ENCODE data around the gene STK11IP. TPM values are rescaled to one million over a fixed set of nuclear protein-coding genes. Genes with fewer than 3 reads are reported as not detected.

The STK11IP gene
- total and polyA plus RNA-seq, 9 of the 15 experiments (the other 6 are each of a cell fraction or from before 2014, with no cell fraction given): 0.52 to 21.7 (median 5.6) TPM

- TF ChIP-seq, protein P1, sequence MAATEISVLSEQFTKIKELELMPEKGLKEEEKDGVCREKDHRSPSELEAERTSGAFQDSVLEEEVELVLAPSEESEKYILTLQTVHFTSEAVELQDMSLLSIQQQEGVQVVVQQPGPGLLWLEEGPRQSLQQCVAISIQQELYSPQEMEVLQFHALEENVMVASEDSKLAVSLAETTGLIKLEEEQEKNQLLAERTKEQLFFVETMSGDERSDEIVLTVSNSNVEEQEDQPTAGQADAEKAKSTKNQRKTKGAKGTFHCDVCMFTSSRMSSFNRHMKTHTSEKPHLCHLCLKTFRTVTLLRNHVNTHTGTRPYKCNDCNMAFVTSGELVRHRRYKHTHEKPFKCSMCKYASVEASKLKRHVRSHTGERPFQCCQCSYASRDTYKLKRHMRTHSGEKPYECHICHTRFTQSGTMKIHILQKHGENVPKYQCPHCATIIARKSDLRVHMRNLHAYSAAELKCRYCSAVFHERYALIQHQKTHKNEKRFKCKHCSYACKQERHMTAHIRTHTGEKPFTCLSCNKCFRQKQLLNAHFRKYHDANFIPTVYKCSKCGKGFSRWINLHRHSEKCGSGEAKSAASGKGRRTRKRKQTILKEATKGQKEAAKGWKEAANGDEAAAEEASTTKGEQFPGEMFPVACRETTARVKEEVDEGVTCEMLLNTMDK (IDR thresholded peaks at IDR 0.05; ENCODE audit: borderline replicate concordance, insufficient read depth, low read depth, low read length, poor library complexity, severe bottlenecking): peak; percentile 57
- TF ChIP-seq, protein P2, sequence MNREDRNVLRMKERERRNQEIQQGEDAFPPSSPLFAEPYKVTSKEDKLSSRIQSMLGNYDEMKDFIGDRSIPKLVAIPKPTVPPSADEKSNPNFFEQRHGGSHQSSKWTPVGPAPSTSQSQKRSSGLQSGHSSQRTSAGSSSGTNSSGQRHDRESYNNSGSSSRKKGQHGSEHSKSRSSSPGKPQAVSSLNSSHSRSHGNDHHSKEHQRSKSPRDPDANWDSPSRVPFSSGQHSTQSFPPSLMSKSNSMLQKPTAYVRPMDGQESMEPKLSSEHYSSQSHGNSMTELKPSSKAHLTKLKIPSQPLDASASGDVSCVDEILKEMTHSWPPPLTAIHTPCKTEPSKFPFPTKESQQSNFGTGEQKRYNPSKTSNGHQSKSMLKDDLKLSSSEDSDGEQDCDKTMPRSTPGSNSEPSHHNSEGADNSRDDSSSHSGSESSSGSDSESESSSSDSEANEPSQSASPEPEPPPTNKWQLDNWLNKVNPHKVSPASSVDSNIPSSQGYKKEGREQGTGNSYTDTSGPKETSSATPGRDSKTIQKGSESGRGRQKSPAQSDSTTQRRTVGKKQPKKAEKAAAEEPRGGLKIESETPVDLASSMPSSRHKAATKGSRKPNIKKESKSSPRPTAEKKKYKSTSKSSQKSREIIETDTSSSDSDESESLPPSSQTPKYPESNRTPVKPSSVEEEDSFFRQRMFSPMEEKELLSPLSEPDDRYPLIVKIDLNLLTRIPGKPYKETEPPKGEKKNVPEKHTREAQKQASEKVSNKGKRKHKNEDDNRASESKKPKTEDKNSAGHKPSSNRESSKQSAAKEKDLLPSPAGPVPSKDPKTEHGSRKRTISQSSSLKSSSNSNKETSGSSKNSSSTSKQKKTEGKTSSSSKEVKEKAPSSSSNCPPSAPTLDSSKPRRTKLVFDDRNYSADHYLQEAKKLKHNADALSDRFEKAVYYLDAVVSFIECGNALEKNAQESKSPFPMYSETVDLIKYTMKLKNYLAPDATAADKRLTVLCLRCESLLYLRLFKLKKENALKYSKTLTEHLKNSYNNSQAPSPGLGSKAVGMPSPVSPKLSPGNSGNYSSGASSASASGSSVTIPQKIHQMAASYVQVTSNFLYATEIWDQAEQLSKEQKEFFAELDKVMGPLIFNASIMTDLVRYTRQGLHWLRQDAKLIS (CRISPR knock-in tag; IDR thresholded peaks at IDR 0.05): peak; percentile 64; the same call in 1 of the 2 replicates
- TF ChIP-seq CBX2 (IDR thresholded peaks at IDR 0.05; ENCODE audit: insufficient read depth, low read length, poor library complexity, severe bottlenecking): no peak
- TF ChIP-seq MAX (CRISPR knock-in tag; IDR thresholded peaks at IDR 0.05): peak; percentile 61
- peak; percentile 35; the same call in 1 of the 2 replicates for TF ChIP-seq ETV5 (CRISPR knock-in tag; IDR thresholded peaks at IDR 0.05; ENCODE audit: low read depth)
- peak; percentile 64 for TF ChIP-seq ESRRA (IDR thresholded peaks at IDR 0.05; ENCODE audit: borderline replicate concordance, low read depth)
- TF ChIP-seq BCOR (IDR thresholded peaks at IDR 0.05): 0 out of 2 replicates have a peak, but pooled peaks have one; percentile 32
- 0 out of 2 replicates have a peak, but pooled peaks have one; percentile 31 for TF ChIP-seq TCF3 (CRISPR knock-in tag; IDR thresholded peaks at IDR 0.05)
- peak; percentile 41; the same call in 1 of the 2 replicates for TF ChIP-seq RBFOX2 (IDR thresholded peaks at IDR 0.05; ENCODE audit: low read depth, low read length)
- TF ChIP-seq KLF16 (IDR thresholded peaks at IDR 0.05): 0 out of 2 replicates have a peak, but pooled peaks have one; percentile 57
- TF ChIP-seq NEUROD1 (IDR thresholded peaks at IDR 0.05; ENCODE audit: borderline replicate concordance, low read depth, low read length, partially characterized antibody): no peak
- peak; percentile 95 for TF ChIP-seq DEAF1 (CRISPR knock-in tag; IDR thresholded peaks at IDR 0.05)
- peak in 1 of 2 experiments; percentile 83; a peak in 2 of 4 replicates for TF ChIP-seq CSDE1 (IDR thresholded peaks at IDR 0.05)
- TF ChIP-seq, protein P3, sequence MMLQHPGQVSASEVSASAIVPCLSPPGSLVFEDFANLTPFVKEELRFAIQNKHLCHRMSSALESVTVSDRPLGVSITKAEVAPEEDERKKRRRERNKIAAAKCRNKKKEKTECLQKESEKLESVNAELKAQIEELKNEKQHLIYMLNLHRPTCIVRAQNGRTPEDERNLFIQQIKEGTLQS (IDR thresholded peaks at IDR 0.05): peak; percentile 94
- TF ChIP-seq, protein P3 (CRISPR knock-in tag; conservative IDR thresholded peaks at IDR 0.05): peak; percentile 76
Observed at GRCh38 chr2:219642465-219643083, 44.9 kb downstream of the STK11IP start (continued).

Measured in K562 (cell line).